Activated gamma-delta T cell treated with Interleukin-2 at 50 U/mL for 16 hours (primary cell): Measurements from ENCODE around the gene HAVCR2.
"Not testable (repeated sequence)": the region's sequence is repeated elsewhere in the genome, so short reads cannot be mapped to it uniquely, and the experiment has no call there.

Source experiments
- DNase-seq: peaks from one replicate; pipeline ENCODE4 v3.0.0-alpha.2; 2020

Gene HAVCR2

DNA sequence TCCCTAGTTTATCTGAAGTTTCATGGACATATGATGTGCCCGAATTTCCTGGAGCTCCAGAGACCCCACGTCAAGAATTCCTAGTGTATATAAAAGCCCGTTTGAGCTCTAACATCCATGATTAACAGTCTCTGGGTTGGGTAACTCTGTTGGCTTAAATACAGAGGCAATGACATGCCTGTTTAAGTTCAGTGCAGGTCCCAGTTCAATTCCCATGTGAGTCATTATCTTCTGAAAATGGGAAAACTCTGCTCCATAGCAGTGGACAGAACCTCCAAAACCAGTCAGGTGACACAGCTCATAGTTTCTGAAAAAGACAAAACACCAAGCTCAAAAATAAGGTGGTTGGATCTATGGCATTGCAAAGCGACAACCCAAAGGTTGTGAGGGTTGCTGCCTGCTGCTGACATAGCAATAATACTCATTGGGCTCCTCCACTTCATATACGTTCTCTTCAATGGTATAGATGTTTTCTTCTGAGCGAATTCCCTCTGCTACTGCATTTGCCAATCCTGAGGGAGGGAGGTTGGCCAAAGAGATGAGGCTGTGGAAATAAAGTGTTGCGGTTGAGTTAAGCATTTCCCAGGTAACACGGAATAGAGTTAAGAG lies 22.0 kb downstream of the HAVCR2 start:
- DNase-seq = no peak

DNA sequence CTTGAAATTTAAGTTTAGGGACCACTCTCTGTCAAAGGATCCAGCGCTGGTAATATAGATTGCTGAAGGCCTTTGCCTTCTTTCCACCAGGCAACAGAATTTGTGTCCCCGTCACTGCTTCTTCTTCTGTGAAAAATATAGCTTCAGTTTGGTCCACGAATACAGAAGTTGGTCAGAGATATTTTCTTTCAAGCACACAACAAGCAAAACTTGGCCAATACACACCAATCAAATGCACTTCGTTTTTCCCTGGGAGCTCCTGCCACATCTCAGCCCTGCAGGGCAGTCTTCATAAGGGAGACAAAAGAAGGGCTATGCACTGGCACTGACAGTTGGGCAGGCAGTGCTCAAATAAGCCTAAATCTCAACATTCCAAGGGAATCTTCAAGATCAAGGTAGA lies 22.9 kb downstream of the HAVCR2 start:
- DNase-seq = no peak

DNA sequence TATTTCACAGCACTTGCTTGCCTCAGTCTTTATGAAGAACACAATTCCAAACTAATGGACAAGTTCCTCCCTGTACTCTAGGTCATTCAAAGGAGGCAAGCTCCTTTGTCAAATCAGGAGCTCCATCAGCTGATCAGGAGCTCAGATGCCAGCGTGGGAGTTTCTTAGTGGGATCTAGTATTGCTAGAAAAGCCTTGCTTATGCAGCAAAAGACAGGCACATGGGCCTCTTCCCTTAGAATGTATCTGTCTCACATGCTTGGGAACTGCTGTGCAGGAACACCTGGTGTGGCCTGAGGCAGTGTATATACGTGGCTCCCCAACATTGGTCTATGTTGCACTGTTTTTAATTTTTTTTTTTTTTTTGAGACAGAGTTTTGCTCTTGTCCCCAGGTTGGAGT lies 28.6 kb downstream of the HAVCR2 start:
- no peak for DNase-seq

DNA sequence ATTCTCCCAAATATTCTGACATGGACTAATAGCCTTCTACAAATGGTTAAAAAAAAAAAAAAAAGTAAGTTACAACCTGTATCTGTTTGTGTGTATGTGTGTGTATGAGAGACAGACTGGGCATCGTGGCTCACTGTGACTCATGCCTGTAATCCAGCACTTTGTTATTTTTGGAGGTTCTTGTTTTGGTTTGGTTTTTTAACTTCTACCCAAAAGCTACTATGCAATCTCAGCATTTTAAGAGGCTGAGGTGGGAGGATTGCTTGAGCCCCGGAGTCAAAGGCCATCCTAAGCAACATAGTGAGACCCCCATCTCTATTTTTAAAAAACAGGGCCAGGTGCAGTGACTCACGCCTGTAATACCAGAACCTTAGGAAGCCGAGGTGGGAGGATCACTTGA lies 32.3 kb downstream of the HAVCR2 start:
- no peak for DNase-seq

DNA sequence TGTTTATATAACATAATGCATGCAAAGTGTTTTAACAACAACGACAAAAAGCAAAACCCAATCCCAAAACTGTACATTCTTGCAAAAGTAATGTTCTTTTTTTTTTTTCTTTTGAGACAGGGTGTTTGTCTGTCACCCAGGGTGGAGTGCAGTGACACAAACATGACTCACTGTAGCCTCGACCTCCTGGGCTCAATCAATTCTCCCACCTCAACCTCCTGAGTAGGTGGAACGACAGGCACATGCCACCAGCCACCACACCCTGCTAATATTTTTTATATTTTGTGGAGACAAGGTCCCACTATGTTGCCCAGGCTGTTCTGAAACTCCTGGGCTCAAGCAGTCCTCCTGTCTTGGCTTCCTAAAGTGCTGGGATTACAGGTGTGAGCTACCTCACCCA lies 36.3 kb downstream of the HAVCR2 start:
- DNase-seq = no peak

DNA sequence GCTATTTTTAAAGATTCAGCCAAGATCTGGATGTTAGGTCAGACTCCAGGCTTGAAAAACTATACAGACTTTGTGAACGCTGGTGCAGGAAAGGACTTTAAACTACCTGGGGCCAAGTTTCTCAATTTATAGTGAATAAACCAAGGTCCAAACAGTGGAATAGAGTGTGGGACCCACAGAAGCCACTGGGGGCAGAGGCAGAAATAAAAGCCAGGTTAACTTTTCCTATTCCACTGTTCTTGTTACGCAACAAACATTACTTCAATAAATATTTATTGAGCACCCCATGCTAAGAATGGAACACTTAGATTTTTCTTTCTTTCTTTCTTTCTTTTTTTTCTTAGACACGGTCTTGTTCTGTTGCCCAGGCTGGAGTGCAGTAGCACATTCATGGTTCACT lies 38.9 kb downstream of the HAVCR2 start:
- DNase-seq = no peak

DNA sequence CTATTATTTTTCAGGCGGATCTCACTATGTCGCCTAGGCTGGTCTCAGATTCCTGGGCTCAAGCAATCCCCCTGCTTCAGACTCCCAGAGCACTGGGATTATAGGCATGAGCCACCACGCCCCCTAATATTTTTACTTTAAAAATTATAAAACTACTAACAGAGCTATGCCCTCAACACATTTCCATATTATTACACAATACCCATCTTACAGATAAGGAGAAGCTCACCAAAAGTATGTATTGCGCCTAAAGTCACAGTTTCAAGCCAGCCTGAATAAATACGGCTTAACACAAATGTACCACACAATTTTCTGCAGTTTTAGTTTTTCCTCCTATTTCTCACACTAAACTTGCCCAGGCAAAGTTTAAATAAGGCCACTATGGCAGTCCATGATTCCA lies 40.1 kb downstream of the HAVCR2 start:
- DNase-seq = no peak

DNA sequence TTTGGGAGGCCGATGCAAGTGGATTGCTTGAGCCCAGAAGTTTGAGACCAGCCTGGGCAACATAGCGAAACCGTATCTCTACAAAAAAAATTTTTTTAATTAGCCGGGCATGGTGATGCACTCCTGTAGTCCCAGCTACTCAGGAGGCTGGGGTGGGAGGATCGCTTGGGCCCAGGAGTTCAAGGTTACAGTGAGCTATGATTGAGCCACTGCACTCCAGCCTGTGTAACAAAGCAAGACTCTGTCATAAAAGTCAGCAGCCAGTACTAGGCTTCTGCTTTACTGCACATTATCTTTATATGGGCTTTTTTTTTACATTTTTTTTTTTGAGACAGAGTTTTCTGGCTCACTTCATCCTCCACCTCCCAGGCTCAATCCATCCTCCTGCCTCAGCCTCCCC lies 40.5 kb downstream of the HAVCR2 start:
- no peak for DNase-seq

DNA sequence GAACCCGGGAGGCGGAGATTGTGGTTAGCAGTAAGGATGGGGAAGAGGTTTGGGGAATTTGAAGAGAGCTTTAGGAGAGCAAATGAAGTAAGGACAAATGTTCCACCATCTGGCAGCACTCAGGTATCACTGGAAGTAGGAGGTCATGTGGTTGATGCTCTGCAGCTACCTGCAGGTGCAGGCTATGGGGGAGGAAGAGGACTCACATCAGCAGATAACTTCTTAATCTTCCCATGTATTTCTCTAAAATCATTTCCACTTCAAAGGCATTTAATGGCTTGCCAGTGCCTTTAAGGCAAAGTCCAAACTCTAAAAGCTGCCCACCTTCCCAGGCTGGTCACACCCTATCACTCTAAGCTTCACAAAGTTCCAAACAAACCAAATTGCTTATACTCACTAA lies 41.8 kb downstream of the HAVCR2 start:
- DNase-seq = no peak

DNA sequence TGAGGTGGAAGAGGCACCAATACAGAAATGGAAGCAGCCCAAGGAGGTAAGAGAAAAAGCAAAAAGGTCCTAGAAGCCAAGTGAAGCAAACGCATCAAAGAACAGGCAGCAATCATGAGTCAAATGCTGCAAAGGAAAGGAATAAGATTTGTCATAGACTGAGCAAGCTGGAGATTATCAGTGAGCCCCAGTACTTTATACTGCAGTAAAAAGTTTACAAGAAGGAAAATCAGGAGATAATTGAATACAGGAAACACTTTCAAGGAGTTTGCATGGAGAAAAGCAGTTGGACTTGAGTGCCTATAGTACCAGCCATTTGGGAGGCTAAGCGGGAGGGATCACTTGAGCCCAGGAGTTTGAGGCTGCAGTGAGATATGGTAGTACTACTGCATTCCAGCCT lies 42.8 kb downstream of the HAVCR2 start:
- no peak for DNase-seq

DNA sequence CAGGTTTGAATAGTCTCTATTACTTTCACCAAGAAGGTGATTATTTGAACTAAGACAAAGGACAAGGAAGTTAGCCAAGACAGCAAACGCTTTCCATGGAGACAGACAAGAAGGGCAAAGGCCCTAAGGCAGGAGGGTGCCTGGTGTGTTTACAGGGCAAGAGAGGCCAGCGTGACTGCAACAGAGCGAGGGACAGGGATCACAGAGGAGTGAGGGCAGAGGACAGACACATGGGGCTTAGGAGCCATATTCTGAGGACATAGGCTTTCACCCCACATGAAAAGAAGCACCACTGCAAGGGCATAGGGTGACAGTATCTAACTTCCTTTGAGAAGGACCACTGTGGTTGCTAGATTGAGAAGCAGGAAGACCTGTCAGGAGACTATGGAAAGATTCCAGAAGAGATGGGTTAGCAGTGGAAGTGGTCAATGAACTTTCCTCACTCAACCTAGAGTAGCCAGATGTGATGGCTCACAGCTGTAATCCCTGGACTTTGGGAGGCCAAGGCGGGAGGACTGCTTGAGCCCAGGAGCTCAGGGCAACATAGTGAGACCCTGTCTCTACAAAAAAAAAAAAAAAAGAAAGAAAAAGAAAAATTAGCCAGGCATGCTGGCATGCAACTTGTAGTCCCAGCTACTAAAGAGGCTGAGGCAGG lies 44.9 kb downstream of the HAVCR2 start:
- DNase-seq = no peak

DNA sequence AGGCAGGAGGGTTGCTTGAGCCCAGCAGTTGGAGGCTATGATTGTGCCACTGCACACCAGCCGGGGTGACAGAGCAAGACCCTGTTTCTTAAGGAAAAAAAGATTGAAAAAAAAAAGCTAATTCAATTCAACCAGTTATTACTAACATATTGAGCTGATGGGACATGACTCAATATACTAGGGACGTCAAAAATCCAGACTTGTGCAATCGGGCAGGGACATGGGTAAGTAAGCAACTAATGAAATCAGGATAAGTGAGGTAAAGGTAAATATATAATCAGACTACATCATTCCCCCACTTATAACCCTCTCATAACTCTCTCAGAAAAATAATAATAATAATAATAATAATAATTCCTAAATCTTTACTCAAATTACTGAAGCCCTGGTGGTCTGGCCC lies 49.0 kb downstream of the HAVCR2 start:
- no peak for DNase-seq

DNA sequence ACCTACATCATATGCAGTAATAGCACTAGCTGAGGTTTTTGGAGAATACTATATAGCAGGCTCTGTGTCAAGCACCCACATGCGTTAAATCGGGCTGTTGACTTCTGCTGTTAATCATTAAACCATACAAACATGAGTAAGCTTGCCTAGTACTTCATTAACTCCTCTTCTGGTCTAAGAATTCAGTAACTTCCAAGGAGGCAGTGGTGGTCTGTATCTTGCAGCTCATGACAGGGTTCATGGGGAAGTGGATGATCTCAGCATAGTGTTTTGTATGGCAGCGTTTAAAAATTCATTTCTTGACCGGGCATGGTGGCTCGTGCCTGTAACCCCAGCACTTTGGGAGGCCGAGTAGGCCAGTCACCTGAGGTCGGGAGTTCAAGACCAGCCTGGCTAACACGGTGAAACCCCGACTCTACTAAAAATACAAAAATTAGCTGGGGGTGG lies 49.7 kb downstream of the HAVCR2 start, which contains the start of gene HAVCR1:
Gene HAVCR1, minus strand, starts transcription at position 24 of the 447 bp plus-strand sequence. CDS start 1,173 bp downstream, outside the sequence.
- no peak for DNase-seq

DNA sequence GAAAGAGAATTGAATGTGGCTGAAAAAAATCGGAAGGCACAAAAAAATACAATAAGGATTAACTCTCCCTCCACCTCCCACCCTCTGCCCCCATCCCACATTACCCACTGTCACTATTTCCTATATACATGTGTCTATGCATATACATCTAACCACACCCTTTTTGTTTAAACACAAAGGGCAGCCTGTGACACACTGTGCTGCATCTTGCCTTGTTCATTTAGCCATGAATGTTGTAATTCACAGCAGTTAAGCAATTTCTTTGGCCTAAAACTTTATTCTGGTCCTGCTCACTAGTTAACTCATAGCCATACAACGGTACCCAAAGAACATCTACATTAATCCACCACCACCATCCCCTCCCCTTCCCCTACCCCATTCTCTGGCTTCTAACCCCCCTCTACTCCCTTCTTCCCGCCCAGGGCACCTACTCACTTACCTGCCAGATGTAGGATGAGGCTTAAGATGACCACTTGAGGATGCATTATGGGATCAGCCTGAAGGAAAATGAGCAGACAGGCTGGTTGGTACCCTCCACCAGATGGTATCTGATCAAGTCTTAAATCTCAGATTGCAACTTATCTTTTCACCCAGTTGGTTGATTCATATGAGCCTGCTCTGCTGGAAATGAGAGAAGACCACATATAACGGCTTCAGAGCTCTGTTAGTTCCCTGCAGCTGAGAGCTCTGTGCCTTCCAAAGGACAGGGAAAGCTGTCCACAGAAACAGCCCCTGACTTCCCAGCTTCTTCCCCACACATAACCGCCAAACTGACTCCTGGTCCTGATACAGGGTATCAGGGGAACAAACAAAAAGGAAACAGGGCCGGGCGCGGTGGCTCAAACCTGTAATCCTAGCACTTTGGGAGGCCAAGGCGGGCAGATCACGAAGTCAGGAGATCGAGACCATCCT lies 51.1 kb downstream of the HAVCR2 start:
- DNase-seq = no peak

DNA sequence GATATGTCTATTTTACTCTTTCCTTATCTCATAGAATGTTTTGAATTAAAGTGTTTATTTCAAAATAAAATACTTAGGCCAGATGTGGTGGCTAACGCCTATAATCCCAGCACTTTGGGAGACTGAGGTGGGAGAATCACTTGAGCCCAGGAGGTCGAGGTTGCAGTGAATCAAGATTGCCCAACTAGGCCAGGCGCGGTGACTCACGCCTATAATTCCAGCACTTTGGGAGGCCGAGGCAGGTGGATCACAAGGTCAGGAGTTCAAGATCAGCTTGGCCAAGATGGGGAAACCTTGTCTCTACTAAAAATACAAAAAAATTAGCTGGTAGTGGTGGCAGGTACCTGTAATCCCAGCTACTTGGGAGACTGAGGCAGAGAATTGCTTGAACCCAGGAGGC lies 52.0 kb downstream of the HAVCR2 start:
- DNase-seq = not testable (repeated sequence)

DNA sequence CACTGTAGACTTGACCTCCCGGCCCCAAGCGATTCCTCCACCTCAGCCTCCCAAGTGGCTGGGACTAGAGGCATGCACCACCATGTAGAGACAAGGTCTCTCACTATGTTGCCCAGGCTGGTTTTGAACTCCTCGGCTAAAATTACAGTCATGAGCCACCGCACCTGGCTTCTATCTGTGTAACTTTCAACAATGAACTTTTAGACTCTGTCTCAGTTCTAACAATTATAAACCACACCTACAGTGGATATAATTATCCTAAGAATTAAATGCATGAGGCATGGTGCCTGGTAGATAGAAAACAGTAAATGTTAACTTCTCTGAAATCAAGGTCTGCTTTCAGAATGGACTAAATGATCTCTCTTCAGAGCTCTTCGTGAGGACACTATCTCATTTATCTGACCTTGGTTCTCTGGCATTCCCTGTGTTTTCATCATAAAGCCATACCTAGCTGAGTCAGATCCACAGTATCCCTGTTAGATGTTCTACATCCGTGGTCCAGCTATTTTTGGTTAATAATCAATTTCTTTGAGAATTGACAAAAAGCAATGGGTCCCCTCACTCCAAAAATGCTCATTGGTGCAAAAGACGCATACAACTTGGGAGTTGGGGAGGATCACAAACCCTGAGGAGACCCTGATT lies 57.1 kb downstream of the HAVCR2 start:
- DNase-seq = no peak

DNA sequence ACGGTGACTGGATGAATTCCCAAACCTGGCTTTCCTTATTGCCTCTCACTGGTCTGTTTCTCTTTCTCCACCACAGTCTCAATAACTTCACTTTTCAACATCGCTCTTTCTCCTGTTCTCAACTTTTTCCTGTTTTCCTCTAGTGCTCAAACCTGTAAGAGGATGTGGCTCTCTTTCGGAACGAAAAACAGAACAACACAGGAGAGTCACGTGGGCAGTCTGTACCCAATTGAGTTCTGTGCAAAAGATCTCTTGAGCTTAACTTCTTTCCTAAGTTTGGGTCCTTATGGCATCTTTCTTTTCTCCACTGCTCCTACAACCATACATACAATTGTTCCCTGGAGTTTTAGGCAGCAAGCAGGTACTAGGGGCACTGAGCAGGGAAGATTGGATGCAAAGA lies 58.8 kb downstream of the HAVCR2 start:
- DNase-seq = no peak

DNA sequence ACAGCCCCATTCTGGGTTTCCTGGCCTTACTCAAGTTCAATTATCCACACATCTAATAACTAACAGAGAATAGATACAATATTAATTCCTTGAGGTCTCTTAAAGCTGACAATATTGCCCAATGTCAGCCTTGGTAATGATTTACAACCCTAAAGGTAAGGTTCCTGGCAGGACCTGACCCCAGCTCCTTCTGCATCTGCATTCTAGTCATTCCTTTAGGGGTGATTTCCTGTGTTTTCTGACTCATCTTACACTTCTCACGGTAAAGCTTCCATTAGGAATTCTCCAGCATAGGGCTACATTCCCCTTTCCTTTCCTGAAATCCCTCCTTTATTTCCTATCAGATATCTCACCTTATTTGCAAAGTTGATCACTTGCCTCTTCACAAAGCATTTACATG lies 59.2 kb downstream of the HAVCR2 start:
- DNase-seq = no peak

DNA sequence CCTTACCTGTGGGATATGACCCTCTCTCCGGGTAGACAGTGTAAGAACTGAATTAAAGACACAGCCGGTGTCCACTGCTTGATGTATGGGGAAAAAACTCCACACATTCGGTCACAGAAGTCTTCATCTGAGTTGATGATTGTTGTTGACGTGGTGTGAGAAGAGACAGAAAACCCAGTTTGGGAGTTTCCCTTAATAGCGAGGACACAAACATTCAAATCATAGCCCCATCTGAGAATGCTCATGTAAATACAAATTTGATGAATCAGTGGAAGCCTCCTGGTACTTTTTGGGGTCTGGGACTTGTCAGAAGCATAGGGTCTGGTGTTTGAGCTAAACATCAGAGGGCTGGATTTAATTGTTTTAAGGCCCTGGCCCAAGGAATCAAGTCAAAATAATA lies 60.9 kb downstream of the HAVCR2 start:
- DNase-seq = no peak

DNA sequence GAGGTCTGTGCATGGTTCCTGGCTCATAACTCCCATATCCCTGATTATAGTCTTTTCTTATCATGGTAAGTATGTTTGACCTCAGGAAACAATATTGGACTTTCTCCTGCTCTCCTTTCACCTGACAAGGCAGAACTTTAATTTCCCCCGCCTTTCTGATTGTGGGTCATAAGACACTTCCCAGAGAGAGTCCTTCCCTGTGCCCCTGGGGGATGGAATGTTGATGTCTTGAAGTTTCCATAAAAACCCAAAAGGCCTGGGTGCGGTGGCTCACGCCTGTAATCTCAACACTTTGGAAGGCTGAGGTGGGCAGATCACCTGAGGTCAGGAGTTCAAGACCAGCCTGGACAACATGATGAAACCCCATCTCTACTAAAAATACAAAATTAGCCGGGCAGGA lies 61.8 kb downstream of the HAVCR2 start:
- not testable (repeated sequence) for DNase-seq

DNA sequence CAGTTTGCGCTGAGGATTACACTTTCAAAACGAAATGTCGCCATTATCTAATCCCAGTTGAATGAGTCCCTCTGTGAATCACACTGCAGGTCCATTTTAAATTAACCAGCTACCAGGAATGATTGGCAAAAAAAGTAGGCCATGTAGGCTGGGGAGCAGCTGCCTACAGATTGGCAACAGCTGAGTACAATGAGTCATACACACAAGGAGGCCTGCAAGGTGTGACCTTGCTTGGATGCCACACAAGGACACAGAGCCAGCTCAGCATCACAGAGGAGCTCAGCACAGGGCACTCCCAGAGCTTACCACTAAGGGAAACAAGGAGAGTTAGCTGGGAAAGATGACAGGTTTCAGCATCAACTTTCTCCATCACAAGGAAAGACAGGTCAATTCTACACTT lies 62.8 kb downstream of the HAVCR2 start:
- DNase-seq = no peak

DNA sequence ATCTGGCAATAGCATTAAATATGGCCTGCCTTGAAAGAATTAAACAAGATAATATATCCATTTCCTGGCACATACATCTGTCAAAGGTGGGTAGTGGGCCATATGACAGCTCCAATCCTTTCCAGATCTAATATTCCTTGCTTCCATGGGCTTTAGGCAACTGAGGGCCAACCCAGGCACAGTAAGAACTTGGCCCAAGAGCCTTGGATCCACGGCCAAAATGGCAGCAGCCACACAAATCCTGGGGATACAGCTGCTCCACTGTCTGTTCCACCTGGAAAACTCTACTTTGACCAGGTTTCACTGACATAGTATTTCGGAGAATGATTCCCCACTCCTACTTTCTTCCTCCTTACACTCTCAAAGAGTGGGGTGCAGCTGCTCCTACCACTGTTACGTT lies 63.2 kb downstream of the HAVCR2 start:
- DNase-seq = no peak

DNA sequence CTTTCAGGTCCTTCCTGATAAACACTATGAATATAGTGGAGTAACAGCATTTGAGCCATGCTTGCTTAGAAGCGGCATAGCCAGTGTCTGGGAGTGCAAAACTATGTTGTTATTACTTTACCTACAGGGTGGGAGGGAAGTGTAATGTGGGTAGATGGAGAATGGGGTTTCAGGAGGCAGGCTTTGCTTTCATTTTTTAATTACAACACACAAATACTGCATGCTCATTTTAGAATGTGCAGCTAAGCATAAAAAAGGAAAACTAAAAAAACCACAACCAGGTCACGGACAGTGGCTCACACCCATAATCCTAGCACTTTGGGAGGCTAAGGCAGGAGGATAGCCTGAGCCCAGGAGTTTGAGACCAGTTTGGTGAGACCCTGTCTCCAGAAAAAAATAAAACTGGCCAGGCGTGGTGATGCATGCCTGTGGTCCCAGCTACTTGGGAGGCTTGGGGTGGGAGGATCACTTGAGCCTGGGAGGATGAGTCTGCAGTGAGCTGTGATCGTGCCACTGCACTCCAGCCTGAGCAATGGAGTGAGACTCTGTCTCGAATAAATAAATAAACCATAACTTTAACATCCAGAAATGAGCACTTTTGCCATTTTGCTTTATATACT lies 70.2 kb downstream of the HAVCR2 start:
- no peak for DNase-seq
